Hematopoietic multipotent progenitor cell treated with erythropoietin and hydrocortisone succinate and interleukin-3 and kit ligand, for 6 days (in vitro differentiated cells): Measurements from ENCODE around the gene PCSK2.

Source experiments
- DNase-seq: peaks from one replicate; pipeline ENCODE4 v3.0.0-alpha.2; 2015

Gene PCSK2

DNA sequence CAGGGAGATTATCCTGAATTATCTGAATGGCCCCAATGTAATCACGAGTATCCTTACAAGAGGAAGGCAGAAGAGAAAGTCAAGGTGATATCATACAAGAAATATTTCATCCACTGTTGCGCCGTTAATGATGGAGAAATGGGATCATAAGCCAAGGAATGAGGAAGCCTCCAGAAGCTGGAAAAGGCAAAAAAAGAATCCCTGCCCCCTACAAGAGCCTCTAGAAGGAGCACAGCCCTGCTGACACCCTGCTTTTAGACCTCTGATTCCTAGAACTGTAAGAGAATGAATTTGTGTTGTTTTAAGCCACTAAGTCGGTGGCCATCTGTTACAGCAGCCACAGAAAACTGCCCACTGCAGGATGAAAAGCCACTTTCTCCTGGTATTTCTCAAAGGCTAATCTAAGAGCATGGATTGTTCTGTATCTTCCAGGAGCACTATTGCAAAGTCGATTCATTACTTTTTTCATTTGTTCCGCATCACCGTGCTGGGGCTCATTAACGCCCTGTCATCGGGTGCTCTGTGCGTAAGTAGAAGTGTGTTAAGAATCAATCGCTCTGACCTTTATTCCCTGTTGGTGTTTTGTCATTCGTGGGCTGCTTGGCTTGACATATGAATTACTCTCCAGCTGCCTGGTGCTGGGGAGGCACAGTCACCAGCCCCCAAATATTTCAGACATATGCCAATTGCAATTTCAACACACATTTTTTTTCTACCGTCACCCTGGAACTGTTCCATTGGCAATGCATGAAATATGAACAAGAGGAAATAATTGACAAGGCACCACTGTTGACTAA, 117.0 kb downstream of the PCSK2 start:
- DNase-seq: no peak

DNA sequence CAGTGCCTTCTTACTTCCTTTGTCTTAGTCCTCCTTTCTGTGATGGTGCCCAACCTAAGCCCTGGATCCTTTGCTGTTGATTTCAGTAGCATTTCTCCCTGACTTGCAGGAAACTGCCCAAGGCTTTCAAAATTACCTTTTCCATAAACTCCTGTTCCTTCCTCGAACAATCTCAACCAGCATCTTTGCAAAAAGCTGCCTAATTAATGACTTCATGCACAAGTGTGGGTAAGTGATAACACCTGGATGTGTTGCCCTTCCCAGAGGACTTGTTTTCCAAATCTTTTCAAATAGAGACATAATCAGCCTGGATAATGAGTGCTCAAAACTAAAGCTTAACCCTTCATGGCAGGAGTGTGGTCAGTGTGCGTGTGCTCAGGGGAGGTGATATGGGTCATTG, 118.0 kb downstream of the PCSK2 start:
- no peak for DNase-seq

- DNase-seq: no peak
These were observed 118.5 kb downstream of the PCSK2 start for GRCh38 chr20:17345321-17345720.

DNA sequence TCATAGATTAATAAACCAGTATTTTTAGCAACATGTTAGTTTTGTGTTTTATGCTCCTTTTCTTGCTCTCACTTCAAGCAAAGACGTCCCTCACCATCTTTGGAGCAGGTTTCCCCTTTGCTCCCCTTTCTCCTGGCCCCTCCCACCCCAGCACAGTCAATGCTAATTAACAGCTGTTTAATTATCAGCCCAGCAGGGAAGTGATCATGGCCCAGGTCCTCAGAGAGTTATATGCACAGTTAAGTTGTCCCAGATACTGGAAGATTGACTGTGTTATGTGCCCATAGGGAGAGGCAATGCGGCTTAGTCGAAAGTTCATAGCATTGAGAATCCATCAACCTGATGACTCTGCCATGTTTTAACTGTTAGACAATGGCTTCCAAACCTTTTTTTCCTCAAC, 123.5 kb downstream of the PCSK2 start:
- DNase-seq: no peak

- DNase-seq: no peak
These were observed 130.4 kb downstream of the PCSK2 start for GRCh38 chr20:17357238-17357637.

DNA sequence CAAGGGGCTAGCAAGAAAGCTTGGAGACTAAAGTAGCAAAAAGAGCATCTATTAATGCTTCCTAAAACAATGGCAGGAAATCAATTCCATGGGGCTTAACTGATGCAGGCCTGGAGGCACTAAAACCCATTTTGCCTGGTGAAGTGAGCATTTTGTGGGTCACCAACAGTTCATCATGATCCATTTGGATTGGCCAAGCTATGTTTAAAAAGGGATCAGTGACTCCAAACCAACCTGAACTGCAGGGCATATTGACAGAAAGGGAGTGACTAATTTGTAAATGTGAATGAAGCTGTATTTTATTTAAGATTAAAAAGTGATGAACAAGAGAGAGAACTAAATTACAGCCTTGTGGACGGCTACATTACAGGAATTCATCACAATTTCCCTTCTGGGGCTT, 132.0 kb downstream of the PCSK2 start:
- no peak for DNase-seq

GRCh38 chr20:17364681-17365080, 137.8 kb downstream of the PCSK2 start:
- no peak for DNase-seq

DNA sequence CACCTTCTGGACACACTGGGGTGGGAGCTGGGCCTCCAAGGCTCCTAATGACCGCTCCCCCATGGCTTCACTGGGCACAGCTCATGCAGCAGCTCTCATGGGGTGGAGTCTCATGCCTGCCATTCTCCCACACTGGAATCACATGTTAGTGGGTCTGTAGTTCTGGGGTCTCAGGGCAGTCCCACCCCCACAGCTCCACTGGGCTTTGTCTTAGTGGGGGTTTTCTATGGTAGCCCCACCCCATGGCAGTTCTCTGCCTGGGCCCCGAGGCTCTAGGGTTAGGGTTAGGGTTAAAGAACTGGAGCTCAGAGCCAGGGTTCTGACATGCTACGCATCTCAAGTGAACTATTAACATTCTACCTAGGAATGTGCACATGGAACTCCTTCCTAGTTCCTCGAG, 139.0 kb downstream of the PCSK2 start:
- no peak for DNase-seq

GRCh38 chr20:17369506-17369905, 142.7 kb downstream of the PCSK2 start:
- no peak for DNase-seq

DNA sequence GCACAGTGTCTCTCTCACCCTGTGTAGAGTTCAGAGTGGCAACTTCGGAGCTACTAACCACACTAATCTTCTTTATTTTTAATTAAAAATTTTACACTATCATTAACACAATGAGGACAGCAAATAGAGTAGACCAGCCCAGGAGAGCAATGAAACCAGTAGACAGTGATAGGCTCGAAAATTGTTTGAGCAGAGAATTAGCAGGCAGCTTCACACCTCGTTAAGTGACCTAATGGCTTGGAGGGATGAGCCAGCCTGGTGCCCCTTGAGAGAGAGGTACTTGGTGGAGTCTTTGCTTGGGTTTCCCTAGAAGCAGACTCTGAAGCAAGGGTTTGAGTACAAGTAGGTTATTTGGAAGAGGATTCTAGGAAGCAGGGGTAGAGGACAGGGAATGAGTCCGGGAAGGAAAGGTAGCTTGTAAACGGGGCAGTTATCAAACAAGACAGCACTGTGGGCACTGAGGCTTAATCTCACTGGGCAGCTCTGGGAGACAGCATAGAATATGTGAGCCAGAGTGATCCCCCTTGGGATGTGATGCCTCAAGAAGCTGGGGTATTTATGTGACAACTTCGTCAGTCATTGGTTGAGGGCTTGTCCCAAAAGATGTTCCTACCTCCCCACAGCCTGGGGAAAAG, 146.1 kb downstream of the PCSK2 start:
- DNase-seq: no peak

GRCh38 chr20:17374086-17374485, 147.2 kb downstream of the PCSK2 start:
- no peak for DNase-seq

DNA sequence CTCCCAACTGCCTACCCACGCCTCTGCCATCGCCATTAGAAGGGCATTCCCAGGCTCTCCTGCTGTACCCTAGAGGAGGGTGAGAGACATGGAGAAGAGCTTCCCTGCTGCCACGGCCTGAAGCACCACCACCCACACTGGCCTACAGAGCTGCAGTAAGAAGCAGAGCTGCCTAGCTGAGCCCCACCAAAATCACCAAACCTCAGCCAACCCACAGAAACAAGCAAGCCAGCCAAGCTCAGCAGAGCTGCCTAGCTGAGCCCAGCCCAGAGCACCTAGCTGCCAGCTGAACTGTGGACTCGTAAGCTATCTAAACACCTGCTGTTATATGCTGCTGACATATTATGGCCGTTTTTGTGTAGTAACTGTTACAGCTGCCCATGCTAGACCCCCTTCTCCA, 149.2 kb downstream of the PCSK2 start:
- no peak for DNase-seq

DNA sequence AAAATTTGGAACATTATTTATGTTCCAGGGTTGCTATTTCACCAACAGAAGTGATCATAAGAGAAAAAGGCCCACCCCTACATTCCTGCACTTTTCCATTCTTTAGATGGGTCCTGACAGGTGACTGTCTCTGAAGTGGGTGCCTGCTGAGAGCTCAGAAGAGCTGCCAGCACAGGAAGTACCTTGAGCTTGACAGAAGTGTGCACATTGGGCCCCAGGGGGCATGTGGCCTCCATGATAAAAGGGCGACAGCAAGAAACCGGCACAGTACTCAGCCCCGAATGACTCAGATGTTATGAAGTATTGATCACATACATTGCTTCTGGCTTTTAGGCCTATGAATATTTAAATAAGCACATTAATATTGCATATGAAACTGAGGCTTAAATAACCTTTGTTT, 150.4 kb downstream of the PCSK2 start:
- DNase-seq: no peak

- no peak for DNase-seq
These were observed 152.8 kb downstream of the PCSK2 start for GRCh38 chr20:17379651-17380050.

- no peak for DNase-seq
These were observed 154.0 kb downstream of the PCSK2 start for GRCh38 chr20:17380801-17381200.

- no peak for DNase-seq
These were observed 154.9 kb downstream of the PCSK2 start for GRCh38 chr20:17381724-17382123.

DNA sequence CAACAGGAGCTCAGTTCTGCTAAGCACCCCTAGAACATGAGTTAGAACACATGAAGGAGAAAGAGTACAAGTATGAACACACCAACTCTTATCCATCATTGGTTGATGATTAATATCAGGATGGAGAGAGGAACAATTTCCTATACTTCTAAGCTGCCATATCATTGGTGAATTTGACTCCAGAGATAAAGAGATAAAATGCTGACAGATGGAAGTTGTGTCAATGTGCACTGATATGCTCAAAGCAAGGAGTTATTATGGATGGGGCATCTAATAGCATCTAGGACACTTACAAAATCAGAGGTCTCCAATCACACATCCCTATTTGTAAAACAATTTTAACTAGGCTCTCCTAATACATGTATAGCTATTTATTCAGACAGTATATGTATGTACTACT, 159.0 kb downstream of the PCSK2 start:
- no peak for DNase-seq

GRCh38 chr20:17390655-17391054, 163.8 kb downstream of the PCSK2 start:
- no peak for DNase-seq

DNA sequence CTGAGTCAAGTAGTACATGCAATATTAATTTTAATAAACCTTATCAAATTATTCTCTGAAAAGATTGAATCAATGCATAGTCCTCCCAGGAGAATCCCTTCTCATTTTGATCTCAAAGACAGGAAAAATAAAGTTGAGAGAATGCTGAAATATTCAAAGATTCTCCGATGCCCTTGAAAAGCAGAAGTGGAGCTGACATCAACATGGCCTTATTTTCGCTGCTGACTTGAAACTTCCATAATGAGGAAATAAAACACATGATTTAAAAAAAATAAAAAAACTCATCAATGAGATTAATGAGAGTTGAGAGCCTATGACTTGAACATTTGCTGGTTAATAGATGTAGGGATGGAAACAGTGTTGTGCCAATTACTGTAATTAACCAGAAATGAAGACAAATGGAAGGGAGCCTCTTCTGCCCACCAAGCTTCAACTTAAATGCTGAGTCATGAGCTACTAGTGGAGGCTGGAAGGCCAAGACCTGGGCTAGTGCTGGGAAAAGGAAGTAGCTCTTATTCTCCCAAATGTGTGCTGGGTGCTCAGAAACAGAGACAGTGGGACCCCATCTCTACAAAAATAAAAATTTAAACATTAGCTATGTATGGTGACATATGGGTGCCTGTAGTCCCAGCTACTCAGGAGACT, 164.4 kb downstream of the PCSK2 start:
- DNase-seq: no peak

DNA sequence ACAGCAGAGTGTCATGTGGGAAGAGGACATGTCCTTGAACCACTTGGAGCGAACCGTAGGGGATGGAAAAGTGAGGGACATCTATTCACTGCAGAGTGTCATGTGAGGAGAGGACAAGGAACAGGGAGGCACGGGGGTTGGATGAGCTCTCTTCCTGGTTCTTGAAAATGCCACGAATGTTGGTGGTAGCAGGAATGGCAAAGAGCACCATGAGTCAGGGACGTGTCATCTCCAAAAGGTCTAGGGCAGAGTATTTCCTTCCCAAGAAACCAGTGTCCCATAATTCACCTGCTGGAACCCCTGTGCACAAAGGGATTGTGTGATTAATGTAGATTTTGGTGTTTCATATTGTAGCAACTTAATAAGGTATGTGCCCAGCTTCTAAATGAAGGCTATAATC, 167.6 kb downstream of the PCSK2 start:
- DNase-seq: no peak

DNA sequence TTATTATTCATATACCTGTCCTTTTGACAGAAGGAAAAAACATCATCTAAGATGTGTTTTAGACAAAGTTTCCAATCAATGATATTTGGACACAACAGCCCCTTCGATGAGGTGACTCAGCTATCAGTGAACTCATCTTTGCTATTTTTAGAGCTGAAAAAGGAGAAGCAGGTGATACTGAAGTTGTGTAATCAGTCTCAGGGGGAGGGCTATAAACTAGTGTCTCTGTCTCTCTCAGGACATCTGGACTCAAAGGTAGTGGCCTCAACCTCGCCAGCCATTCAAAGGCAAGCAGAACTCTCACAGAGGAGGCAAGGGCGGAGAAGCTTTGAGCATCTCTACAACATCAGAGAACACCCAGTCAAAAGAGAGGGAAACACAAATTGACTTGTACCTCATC, 168.9 kb downstream of the PCSK2 start:
- no peak for DNase-seq

DNA sequence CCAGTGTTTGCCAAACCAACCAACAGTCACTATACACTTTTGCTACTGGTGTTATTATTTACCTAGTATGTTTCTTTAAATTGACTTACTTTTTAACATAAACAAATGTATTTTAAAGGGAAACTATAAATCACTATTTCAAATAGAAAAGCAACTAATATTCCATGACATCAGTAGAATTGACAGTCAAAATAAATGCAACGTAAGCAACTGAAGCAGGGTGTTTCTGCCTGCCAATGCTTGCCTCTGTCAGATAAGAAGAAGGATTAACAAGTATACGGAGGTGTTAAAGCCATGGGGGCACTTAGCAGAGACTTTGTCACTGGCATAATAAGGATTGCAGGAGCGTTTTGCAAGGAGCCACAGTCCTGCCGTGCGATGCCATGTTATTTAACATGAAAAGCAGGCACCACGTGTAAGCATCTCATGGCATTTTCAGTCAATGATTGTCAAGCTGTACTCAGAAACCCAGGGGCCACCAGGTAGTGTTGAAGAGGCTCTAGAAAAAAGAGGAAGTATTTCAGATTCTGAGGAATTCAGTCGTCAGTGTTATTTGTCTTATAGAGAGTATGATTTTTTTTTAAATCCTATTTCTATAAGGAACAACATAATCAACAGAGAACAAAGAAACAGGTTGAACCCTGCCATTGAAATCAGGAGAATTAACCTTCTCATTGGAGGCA, 172.6 kb downstream of the PCSK2 start:
- no peak for DNase-seq

GRCh38 chr20:17403461-17403860, 176.6 kb downstream of the PCSK2 start:
- DNase-seq: no peak
